Activated T-helper 2 cell treated with anti-CD3 and anti-CD28 coated beads, Interferon-gamma antibody, Interleukin-2, Interleukin-4, amounts not matched to agents 10 μg/mL and 5 μg/mL and 100 μg/mL, durations not matched to agents 14 hours and 24 hours and 36 hours (primary cell): ENCODE measurements around the gene CEND1. TPM values are rescaled to one million over a fixed set of nuclear protein-coding genes. Genes with fewer than 3 reads are reported as not detected.

Experiments used
- DNase-seq: peaks from one replicate; pipeline ENCODE4 v3.0.0; 2021; ENCODE audit warnings: low spot score
- H3K27ac Mint-ChIP-seq: one replicate; pipeline ENCODE4 v1.8.0; 2021; ENCODE audit warnings: mixed read lengths
- H3K27me3 Mint-ChIP-seq: one replicate; pipeline ENCODE4 v1.8.0; 2021; ENCODE audit warnings: low read depth, mixed read lengths
- H3K36me3 Mint-ChIP-seq: one replicate; pipeline ENCODE4 v1.8.0; 2021; ENCODE audit warnings: low read depth, mixed read lengths
- H3K4me1 Mint-ChIP-seq: one replicate; pipeline ENCODE4 v1.8.0; 2021; ENCODE audit warnings: low read depth, mixed read lengths
- H3K4me3 Mint-ChIP-seq: one replicate; pipeline ENCODE4 v1.8.0; 2021; ENCODE audit warnings: low read depth, mild to moderate bottlenecking, moderate library complexity, mixed read lengths
- H3K9me3 Mint-ChIP-seq: one replicate; pipeline ENCODE4 v1.8.0; 2021; ENCODE audit warnings: mixed read lengths
- intact Hi-C: fragments of 100-400 bp; cut with micrococcal nuclease; formaldehyde crosslinking; loops from one replicate; pipeline ENCODE4 v1.15.1; 2023
- total RNA-seq: library from RNA; stranded (reverse); gene quantifications from 2 replicates; pipeline ENCODE4 v1.2.3, GENCODE V29; 2022

CEND1 gene
- total RNA-seq, 1 donor from 2014 or later = 2.2 TPM

DNA sequence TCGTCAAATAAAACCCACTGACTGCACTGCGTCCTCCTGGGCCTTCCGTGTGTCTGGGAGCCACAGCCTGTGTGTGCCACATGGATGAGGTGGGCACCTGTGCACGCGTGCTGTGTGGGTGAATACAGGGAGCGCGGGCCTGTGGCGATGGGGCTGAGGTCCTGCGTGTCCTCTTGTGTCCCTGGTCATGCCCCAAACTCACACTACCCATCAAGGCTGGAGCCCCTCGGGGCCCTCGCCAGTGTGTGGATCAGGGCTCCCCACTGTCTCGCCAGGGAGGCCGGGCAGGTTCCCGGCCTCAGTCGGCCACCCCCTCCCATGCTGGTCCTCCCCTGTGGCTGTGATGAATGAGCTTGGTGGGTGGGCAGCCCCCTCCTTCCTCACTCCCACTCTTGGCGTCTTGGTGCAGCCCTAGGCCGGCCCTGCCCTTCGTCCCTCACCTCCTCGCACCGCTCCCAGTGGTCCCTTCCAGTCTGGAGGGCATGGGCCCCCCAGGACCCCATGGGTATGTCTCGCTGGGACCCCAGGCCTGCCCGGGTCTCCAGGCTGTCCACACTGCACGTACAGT lies 42.2 kb upstream of the CEND1 start:
- H3K4me1 Mint-ChIP-seq = peaks cover 15% of the 10 kb centered on the region
- H3K4me3 Mint-ChIP-seq = peak overlapping the region; percentile 55
- intact Hi-C loops = no loop called here
- DNase-seq = no peak
- H3K36me3 Mint-ChIP-seq = no peaks in the 10 kb centered on the region
- peaks cover 32% of the 10 kb centered on the region for H3K27me3 Mint-ChIP-seq
- H3K9me3 Mint-ChIP-seq = no peaks in the 10 kb centered on the region
- no peak overlapping the region for H3K27ac Mint-ChIP-seq

- Mint-ChIP-seq H3K4me3 (peak overlapping the region; percentile 55), H3K36me3 (no peaks in the 10 kb centered on the region)
- intact Hi-C loops = no loop called here
Measured at GRCh38 chr11:831118-831864, 41.4 kb upstream of the CEND1 start.

GRCh38 chr11:830295-831117 lies 40.6 kb upstream of the CEND1 start:
- Mint-ChIP-seq H3K9me3 (no peaks in the 10 kb centered on the region), H3K27ac (no peak overlapping the region), H3K4me3 (peak overlapping the region; percentile 54), H3K27me3 (peaks cover 32% of the 10 kb centered on the region), H3K36me3 (no peaks in the 10 kb centered on the region), H3K4me1 (peaks cover 15% of the 10 kb centered on the region)
- DNase-seq = peak; percentile 32
- intact Hi-C loops = no loop called here

More at GRCh38 chr11:831118-831864, 41.4 kb upstream of the CEND1 start:
- H3K27ac Mint-ChIP-seq = no peak overlapping the region
- H3K9me3 Mint-ChIP-seq = no peaks in the 10 kb centered on the region
- DNase-seq = no peak
- H3K4me1 Mint-ChIP-seq = peaks cover 15% of the 10 kb centered on the region
- H3K27me3 Mint-ChIP-seq = peaks cover 32% of the 10 kb centered on the region

DNA sequence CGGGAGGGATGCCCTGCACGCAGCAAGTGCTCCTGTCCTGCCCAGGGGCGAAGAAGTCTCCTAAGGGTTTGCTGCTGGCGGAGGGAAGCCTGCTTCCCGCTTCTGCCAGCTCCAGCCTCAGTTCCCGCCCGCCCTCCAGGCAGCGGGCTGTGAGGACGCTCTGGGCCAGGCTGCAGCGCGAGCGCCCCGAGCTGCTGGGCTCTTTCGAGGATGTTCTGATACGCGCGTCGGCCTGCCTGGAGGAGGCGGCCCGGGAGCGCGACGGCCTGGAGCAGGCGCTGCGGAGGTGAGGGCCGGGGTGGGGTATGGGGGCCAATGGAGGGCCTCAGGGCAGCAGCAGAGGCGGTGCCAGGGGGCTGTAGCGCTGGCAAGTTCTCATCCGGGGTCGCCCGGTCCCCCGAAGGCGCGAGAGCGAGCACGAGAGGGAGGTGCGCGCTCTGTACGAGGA lies 40.0 kb upstream of the CEND1 start:
- intact Hi-C loops = no loop called here

GRCh38 chr11:829176-829846 lies 39.4 kb upstream of the CEND1 start:
- peaks cover 8% of the 10 kb centered on the region for H3K36me3 Mint-ChIP-seq
- no peaks in the 10 kb centered on the region for H3K9me3 Mint-ChIP-seq
- H3K4me3 Mint-ChIP-seq = peak overlapping the region; percentile 21
- no peak overlapping the region for H3K27ac Mint-ChIP-seq
- H3K4me1 Mint-ChIP-seq = peaks cover 15% of the 10 kb centered on the region
- no peak for DNase-seq
- H3K27me3 Mint-ChIP-seq = peaks cover 32% of the 10 kb centered on the region
- intact Hi-C loops = no loop called here

More for the DNA sequence above, 40.0 kb upstream of the CEND1 start:
- Mint-ChIP-seq H3K4me1 (peaks cover 15% of the 10 kb centered on the region), H3K9me3 (no peaks in the 10 kb centered on the region), H3K4me3 (peak overlapping the region; percentile 30), H3K27ac (no peak overlapping the region), H3K27me3 (peaks cover 32% of the 10 kb centered on the region), H3K36me3 (peaks cover 6% of the 10 kb centered on the region)
- no peak for DNase-seq

GRCh38 chr11:828506-829175 lies 38.8 kb upstream of the CEND1 start:
- Mint-ChIP-seq H3K9me3 (no peaks in the 10 kb centered on the region), H3K4me1 (peaks cover 12% of the 10 kb centered on the region), H3K4me3 (peak overlapping the region; percentile 69), H3K36me3 (peaks cover 8% of the 10 kb centered on the region), H3K27me3 (peaks cover 32% of the 10 kb centered on the region), H3K27ac (no peak overlapping the region)
- intact Hi-C loops = no loop called here
- DNase-seq = no peak

GRCh38 chr11:827897-828192 lies 38.0 kb upstream of the CEND1 start, which contains the start of gene CRACR2B:
TSS of gene CRACR2B (plus strand) at chr11:827919. CDS start at chr11:828608, 689 bp downstream.
- Mint-ChIP-seq H3K4me1 (peaks cover 12% of the 10 kb centered on the region), H3K4me3 (peak within 1 kb of the TSS; percentile 69), H3K36me3 (peaks cover 8% of the 10 kb centered on the region), H3K27ac (peak within 1 kb of the TSS; percentile 52), H3K27me3 (peaks cover 32% of the 10 kb centered on the region), H3K9me3 (no peaks in the 10 kb centered on the region)
- intact Hi-C loops = no loop called here
- no peak for DNase-seq

DNA sequence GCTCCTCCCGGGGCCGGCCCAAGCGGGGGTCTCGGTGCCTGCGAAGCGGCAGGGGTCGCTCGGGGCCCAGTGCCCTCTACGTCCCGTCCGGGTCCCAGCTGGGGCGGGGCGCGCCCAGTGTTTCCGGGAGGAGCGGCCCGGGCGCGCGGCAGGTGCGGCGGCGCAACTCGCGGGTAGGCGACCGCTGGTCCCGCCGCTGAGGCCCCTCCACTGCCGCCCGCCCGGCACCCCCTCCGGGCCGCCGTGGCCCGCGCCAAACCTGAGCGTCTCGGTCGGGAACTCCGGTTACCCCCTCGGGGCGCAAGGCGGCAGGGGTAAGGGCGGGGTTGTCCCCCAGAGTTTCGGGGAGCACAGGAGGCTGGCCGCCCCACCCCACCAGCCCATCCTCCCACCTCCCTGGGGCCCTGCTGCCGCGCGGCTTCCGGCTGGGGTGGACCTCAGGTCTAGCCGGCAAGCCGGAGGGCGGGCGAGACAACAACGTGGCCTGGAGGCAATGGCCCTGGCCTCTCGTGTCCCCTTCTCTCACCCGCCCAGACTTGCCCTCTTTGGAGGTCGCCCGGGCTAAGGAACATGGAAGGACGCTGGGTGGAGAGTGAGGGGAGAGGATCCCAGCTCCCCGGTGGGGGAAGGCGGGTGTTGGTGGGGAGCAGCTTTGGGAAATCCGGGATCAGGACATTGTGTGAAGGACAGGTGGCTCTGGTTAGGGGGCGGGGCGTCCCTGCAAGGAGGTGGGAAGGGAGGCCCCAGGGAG lies 37.4 kb upstream of the CEND1 start:
- Mint-ChIP-seq H3K9me3 (no peaks in the 10 kb centered on the region), H3K4me1 (peaks cover 12% of the 10 kb centered on the region), H3K27me3 (peaks cover 32% of the 10 kb centered on the region), H3K36me3 (peaks cover 12% of the 10 kb centered on the region), H3K4me3 (peak overlapping the region; percentile 69), H3K27ac (peak overlapping the region; percentile 52)
- DNase-seq = no peak
- intact Hi-C loops = no loop called here

GRCh38 chr11:826836-827145 lies 36.9 kb upstream of the CEND1 start:
- no peaks in the 10 kb centered on the region for H3K9me3 Mint-ChIP-seq
- H3K36me3 Mint-ChIP-seq = peaks cover 14% of the 10 kb centered on the region
- no peak for DNase-seq
- peak overlapping the region; percentile 78 for H3K4me3 Mint-ChIP-seq
- peak overlapping the region; percentile 33 for H3K27ac Mint-ChIP-seq
- intact Hi-C loops = no loop called here
- H3K27me3 Mint-ChIP-seq = peaks cover 30% of the 10 kb centered on the region
- H3K4me1 Mint-ChIP-seq = peaks cover 10% of the 10 kb centered on the region

DNA sequence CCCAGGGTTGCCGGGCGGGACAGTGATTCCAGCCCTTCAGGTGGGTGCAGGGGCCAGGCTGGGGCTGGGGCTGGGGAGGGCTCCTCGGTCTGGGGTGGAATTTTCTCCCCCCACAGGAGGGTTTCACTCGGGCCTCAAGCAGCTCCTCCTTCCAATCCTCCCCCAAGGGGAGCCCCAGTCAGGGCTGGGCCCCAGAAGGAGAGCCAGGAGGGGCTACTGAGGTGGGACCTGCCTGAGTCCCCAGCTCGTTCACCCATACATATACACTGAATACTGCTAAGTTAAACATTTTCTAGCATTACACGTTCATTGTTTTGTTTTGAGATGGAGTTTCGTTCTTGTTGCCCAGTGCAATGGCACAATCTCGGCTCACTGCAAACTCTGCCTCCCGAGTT lies 36.3 kb upstream of the CEND1 start:
- H3K36me3 Mint-ChIP-seq = peaks cover 14% of the 10 kb centered on the region
- intact Hi-C loops = no loop called here
- H3K9me3 Mint-ChIP-seq = no peaks in the 10 kb centered on the region
- peaks cover 9% of the 10 kb centered on the region for H3K4me1 Mint-ChIP-seq
- H3K27ac Mint-ChIP-seq = peak overlapping the region; percentile 33
- peaks cover 25% of the 10 kb centered on the region for H3K27me3 Mint-ChIP-seq
- no peak for DNase-seq
- H3K4me3 Mint-ChIP-seq = peak overlapping the region; percentile 78

GRCh38 chr11:825366-826226 lies 35.7 kb upstream of the CEND1 start:
- Mint-ChIP-seq H3K27ac (no peak overlapping the region), H3K36me3 (peaks cover 14% of the 10 kb centered on the region), H3K4me1 (peaks cover 15% of the 10 kb centered on the region), H3K4me3 (no peak overlapping the region), H3K27me3 (peaks cover 23% of the 10 kb centered on the region), H3K9me3 (no peaks in the 10 kb centered on the region)
- DNase-seq = no peak
- intact Hi-C loops = no loop called here
